A673 (cell line): ENCODE results near the gene STK33. TPM values are rescaled to one million over a fixed set of nuclear protein-coding genes. Genes with fewer than 3 reads are reported as not detected.

ENCODE experiments used
- BruUV-seq: library from RNA; stranded (reverse); fragments of 400-500 nt; replicated peaks from 2 replicates; lab custom pipeline; 2021; lab: Mats Ljungman, UMichigan
- CTCF ChIA-PET: fragments of 300-600 bp; sonication (Branson Sonifier 250); formaldehyde crosslinking; loops from one replicate; lab custom pipeline; 2022; ENCODE audit warnings: antibody characterized with exemption; lab: Charles Lee
- POLR2A ChIA-PET: fragments of 300-600 bp; sonication (Branson Sonifier 250); formaldehyde crosslinking; loops from one replicate; lab custom pipeline; 2022; ENCODE audit warnings: antibody characterized with exemption; ENCODE audit not compliant: low non-redundant PET; lab: Charles Lee
- DNase-seq: peaks from one replicate; pipeline ENCODE4 v3.0.0-alpha.2; 2015; ENCODE audit warnings: low spot score
- H3K27ac ChIP-seq: fragments of 200-600 bp; sonication (generic); 2 replicates; pipeline ENCODE4 v1.5.1; 2016; ENCODE audit warnings: mixed run types, low read depth, mild to moderate bottlenecking, mixed read lengths, antibody characterized with exemption, low read length; ENCODE audit not compliant: poor library complexity, severe bottlenecking
- H3K27me3 ChIP-seq: fragments of 200-600 bp; sonication (generic); replicated peaks from 2 replicates; pipeline ENCODE4 v1.6.1; 2017; ENCODE audit warnings: mixed run types, low read depth, mild to moderate bottlenecking, mixed read lengths, antibody characterized with exemption, low read length; ENCODE audit not compliant: insufficient read depth, poor library complexity
- H3K36me3 ChIP-seq: fragments of 200-600 bp; sonication (generic); 2 replicates; pipeline ENCODE4 v1.6.1; 2016; ENCODE audit warnings: mixed run types, mild to moderate bottlenecking, mixed read lengths, antibody characterized with exemption, low read length; ENCODE audit not compliant: insufficient read depth, poor library complexity, severe bottlenecking
- H3K4me1 ChIP-seq: fragments of 200-600 bp; sonication (generic); 2 replicates; pipeline ENCODE4 v1.6.1; 2017; ENCODE audit warnings: mixed run types, mild to moderate bottlenecking, mixed read lengths, antibody characterized with exemption, low read length; ENCODE audit not compliant: insufficient read depth, poor library complexity, severe bottlenecking
- H3K4me3 ChIP-seq: fragments of 200-600 bp; sonication (generic); 2 replicates; pipeline ENCODE4 v1.5.1; 2016; ENCODE audit warnings: low read depth, mixed run types, mild to moderate bottlenecking, mixed read lengths, low read length; ENCODE audit not compliant: poor library complexity, severe bottlenecking
- H3K9me3 ChIP-seq: fragments of 200-600 bp; sonication (generic); 2 replicates; pipeline ENCODE4 v1.6.1; 2016; ENCODE audit warnings: mixed run types, low read depth, mild to moderate bottlenecking, mixed read lengths, antibody characterized with exemption, low read length; ENCODE audit not compliant: poor library complexity, severe bottlenecking
- EZH2 ChIP-seq: fragments of 200-600 bp; sonication (generic); IDR thresholded peaks from 2 replicates; pipeline ENCODE4 v1.6.1; 2017; ENCODE audit warnings: borderline replicate concordance, low read depth, mild to moderate bottlenecking, mixed read lengths, antibody characterized with exemption, low read length; ENCODE audit not compliant: poor library complexity, severe bottlenecking
- intact Hi-C: fragments of 100-400 bp; cut with micrococcal nuclease; formaldehyde crosslinking; loops from one replicate; pipeline ENCODE4 v1.10.0; 2022; ENCODE audit not compliant: unreplicated experiment
- total RNA-seq: library from RNA; stranded (reverse); gene quantifications from 2 replicates; pipeline ENCODE4 v1.2.3, GENCODE V29; 2021
- TF ChIP-seq, protein P1 (sequence below): fragments of 300-800, 200-600 bp; sonication (generic); conservative IDR thresholded peaks from 2 replicates; pipeline ENCODE4 v1.5.1; 2017; ENCODE audit warnings: low read depth, mild to moderate bottlenecking, antibody characterized with exemption, low read length, moderate library complexity, mixed read lengths

The STK33 gene
- total RNA-seq, 1 experiment from 2014 or later, result not detected

DNA sequence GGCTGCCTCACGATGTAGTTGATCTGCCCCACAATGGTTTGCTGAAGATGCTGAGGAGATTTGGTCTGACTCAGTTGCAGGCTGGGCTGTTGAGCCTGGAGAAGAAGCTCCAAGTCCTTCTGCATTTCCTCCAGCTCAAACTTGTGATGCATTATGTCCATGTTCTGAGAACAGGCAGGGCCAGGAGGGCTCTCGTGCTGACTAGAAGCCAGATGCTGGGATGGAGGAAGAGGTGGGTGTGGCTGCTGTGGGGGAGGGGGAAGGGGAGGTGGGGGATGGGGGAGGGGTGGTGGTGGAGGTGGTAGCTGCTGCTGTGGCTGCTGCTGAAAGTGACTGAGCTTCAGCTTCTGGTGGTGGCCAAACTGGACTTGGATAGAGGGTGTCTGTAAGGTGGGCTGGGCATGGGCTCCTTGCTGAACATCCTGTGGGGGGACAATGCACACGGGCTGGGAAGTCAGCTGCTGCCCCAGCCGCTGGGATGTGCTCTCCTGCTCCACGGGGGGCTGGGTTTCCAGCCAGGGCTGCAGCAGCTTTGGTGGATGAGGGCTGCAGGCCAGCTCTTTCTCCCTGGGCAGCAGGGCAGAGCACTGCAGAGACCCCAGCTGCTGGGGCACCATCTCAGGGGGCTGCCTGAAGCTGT, 46.4 kb upstream of the STK33 start:
- POLR2A ChIA-PET, result interaction anchor here (0.7 kb wide), 1 partner anchor 166 kb away, joined by 3 read pairs; no protein-coding TSS in a partner anchor
- no TSS peak for BruUV-seq
- no peak overlapping the region for H3K27ac ChIP-seq

DNA sequence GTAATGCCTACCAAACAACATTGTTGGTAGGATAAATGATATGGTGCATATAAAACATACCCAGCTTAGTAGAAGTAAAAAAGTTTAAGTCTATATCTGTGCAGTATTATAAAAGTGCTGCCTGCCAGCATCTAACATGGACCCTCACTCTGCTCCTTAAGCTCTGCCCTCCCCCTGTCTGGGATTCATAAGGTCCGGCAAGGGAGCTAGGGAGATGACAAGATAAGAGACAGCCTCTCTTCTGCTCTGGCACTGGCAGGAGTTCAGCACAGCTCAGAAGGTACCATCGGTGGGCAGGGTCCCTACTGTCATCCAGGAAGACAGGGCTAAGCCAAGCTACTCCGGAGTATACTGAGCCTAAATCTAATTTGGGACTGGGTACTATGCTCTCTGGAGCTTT, 45.6 kb upstream of the STK33 start:
- H3K27me3 ChIP-seq, result no peaks in the 10 kb centered on the region
- TF ChIP-seq, protein P1, sequence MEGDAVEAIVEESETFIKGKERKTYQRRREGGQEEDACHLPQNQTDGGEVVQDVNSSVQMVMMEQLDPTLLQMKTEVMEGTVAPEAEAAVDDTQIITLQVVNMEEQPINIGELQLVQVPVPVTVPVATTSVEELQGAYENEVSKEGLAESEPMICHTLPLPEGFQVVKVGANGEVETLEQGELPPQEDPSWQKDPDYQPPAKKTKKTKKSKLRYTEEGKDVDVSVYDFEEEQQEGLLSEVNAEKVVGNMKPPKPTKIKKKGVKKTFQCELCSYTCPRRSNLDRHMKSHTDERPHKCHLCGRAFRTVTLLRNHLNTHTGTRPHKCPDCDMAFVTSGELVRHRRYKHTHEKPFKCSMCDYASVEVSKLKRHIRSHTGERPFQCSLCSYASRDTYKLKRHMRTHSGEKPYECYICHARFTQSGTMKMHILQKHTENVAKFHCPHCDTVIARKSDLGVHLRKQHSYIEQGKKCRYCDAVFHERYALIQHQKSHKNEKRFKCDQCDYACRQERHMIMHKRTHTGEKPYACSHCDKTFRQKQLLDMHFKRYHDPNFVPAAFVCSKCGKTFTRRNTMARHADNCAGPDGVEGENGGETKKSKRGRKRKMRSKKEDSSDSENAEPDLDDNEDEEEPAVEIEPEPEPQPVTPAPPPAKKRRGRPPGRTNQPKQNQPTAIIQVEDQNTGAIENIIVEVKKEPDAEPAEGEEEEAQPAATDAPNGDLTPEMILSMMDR, result no peak
- TF ChIP-seq EZH2, result no peak
- no peaks in the 10 kb centered on the region for H3K4me1 ChIP-seq
- H3K4me3 ChIP-seq, result no peak overlapping the region
- H3K9me3 ChIP-seq, result no peaks in the 10 kb centered on the region
- intact Hi-C loops, result no loop called here
- BruUV-seq, result no TSS peak
- ChIA-PET CTCF (no interaction called here), POLR2A (no interaction called here)
- no peak overlapping the region for H3K27ac ChIP-seq
- no peak for DNase-seq
- H3K36me3 ChIP-seq, result no peaks in the 10 kb centered on the region

More for the DNA sequence above, 46.4 kb upstream of the STK33 start:
- no peaks in the 10 kb centered on the region for H3K4me1 ChIP-seq
- DNase-seq, result no peak
- TF ChIP-seq, protein P1, result no peak
- no peak for TF ChIP-seq EZH2
- intact Hi-C loops, result no loop called here
- H3K36me3 ChIP-seq, result no peaks in the 10 kb centered on the region
- H3K9me3 ChIP-seq, result no peaks in the 10 kb centered on the region
- H3K27me3 ChIP-seq, result no peaks in the 10 kb centered on the region
- no peak overlapping the region for H3K4me3 ChIP-seq
- CTCF ChIA-PET, result no interaction called here

DNA sequence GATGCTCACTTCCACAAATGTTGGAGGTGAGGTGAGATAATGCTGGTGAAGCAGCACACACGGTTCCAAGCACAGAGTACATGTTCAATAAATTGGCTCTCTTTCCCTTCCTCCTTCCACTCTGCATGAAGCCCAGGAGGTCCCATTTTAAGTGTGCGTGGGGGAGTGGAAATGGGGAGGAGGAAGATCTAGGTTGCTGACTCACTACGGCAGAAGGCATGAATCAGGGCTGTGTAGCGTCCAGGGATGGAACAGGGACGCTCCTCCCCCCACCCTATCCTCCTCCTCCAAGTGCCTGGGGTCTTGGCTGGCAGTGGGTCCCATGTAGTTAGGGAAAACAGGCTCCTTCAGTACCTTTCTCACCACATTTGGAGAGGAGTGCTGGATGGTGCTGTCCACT, 44.3 kb upstream of the STK33 start:
- H3K4me1 ChIP-seq, result no peaks in the 10 kb centered on the region
- H3K9me3 ChIP-seq, result no peaks in the 10 kb centered on the region
- no peak overlapping the region for H3K4me3 ChIP-seq
- POLR2A ChIA-PET, result no interaction called here
- H3K36me3 ChIP-seq, result no peaks in the 10 kb centered on the region
- no peaks in the 10 kb centered on the region for H3K27me3 ChIP-seq
- no TSS peak for BruUV-seq
- TF ChIP-seq, protein P1, result no peak
- CTCF ChIA-PET, result no interaction called here
- intact Hi-C loops, result no loop called here
- DNase-seq, result no peak
- no peak overlapping the region for H3K27ac ChIP-seq
